Measurements from ENCODE around the gene REELD1.

The REELD1 gene

DNA sequence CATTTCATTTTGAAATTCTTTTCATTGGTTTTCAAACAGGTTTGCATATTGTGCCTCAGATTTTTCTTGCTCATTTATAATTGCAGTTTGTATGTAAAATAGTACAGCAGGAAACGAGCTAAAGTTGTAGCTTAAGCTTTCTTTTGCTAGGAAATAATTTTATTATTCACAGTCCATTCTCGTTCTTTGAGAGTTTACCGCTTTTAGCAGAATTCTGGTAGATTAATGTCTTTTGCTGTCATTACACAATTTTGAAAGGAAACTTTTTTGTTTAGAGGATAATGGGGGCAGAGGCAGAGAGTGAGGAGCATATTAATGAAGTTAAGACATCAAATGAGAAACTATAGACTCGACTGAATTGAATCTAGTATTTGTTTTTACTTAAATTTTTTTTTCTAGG, 28.3 kb upstream of the REELD1 start:
- TF ChIP-seq, protein P1, sequence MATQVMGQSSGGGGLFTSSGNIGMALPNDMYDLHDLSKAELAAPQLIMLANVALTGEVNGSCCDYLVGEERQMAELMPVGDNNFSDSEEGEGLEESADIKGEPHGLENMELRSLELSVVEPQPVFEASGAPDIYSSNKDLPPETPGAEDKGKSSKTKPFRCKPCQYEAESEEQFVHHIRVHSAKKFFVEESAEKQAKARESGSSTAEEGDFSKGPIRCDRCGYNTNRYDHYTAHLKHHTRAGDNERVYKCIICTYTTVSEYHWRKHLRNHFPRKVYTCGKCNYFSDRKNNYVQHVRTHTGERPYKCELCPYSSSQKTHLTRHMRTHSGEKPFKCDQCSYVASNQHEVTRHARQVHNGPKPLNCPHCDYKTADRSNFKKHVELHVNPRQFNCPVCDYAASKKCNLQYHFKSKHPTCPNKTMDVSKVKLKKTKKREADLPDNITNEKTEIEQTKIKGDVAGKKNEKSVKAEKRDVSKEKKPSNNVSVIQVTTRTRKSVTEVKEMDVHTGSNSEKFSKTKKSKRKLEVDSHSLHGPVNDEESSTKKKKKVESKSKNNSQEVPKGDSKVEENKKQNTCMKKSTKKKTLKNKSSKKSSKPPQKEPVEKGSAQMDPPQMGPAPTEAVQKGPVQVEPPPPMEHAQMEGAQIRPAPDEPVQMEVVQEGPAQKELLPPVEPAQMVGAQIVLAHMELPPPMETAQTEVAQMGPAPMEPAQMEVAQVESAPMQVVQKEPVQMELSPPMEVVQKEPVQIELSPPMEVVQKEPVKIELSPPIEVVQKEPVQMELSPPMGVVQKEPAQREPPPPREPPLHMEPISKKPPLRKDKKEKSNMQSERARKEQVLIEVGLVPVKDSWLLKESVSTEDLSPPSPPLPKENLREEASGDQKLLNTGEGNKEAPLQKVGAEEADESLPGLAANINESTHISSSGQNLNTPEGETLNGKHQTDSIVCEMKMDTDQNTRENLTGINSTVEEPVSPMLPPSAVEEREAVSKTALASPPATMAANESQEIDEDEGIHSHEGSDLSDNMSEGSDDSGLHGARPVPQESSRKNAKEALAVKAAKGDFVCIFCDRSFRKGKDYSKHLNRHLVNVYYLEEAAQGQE (IDR thresholded peaks at IDR 0.05; ENCODE audit: insufficient replicate concordance, low read depth) = no peak
- TF ChIP-seq, protein P2, sequence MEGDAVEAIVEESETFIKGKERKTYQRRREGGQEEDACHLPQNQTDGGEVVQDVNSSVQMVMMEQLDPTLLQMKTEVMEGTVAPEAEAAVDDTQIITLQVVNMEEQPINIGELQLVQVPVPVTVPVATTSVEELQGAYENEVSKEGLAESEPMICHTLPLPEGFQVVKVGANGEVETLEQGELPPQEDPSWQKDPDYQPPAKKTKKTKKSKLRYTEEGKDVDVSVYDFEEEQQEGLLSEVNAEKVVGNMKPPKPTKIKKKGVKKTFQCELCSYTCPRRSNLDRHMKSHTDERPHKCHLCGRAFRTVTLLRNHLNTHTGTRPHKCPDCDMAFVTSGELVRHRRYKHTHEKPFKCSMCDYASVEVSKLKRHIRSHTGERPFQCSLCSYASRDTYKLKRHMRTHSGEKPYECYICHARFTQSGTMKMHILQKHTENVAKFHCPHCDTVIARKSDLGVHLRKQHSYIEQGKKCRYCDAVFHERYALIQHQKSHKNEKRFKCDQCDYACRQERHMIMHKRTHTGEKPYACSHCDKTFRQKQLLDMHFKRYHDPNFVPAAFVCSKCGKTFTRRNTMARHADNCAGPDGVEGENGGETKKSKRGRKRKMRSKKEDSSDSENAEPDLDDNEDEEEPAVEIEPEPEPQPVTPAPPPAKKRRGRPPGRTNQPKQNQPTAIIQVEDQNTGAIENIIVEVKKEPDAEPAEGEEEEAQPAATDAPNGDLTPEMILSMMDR (IDR thresholded peaks at IDR 0.05; ENCODE audit: insufficient read depth, low read length) = no peak
- TF ChIP-seq POLR2AphosphoS5 (IDR thresholded peaks at IDR 0.05; ENCODE audit: low read depth) (no peak), SPI1 (IDR thresholded peaks at IDR 0.05; ENCODE audit: borderline replicate concordance, low read depth) (no peak), GABPA (IDR thresholded peaks at IDR 0.05; ENCODE audit: low read depth) (no peak)
- no peaks in the 10 kb centered on the region for H3K27me3 ChIP-seq (ENCODE audit: insufficient read depth, poor library complexity, severe bottlenecking)
- no peak overlapping the region for H3K27ac ChIP-seq (replicated peaks)
- no peak for DNase-seq (ENCODE audit: low read depth in 1 of 2, low spot score in 1 of 2)
- no peak overlapping the region for H3K4me3 ChIP-seq (replicated peaks; ENCODE audit: insufficient read depth, low read length)

DNA sequence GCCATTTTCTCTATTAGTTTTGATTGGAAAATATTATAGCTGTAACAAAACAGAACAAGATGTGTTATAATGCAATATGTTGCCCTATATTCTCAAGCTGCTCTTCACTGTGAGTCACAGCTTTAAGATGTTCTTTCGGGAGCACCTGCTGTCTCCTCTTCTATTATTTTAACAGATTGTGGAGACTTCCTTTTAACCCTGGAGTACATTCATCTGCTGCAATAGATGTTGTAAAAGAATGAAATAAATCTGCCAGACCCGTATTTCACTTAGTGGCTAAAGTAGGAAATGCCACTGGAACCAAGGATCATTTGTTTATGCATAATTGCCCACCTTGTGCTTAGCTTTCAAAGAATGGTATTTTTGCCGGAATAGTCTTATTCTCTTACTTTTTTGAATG, 27.7 kb upstream of the REELD1 start:
- no peak for DNase-seq (ENCODE audit: low read depth in 1 of 2, low spot score in 1 of 2)
- Histone ChIP-seq H3K27ac (replicated peaks) (no peak overlapping the region), H3K4me3 (replicated peaks; ENCODE audit: insufficient read depth, low read length) (no peak overlapping the region), H3K27me3 (ENCODE audit: insufficient read depth, poor library complexity, severe bottlenecking) (no peaks in the 10 kb centered on the region)
- TF ChIP-seq POLR2AphosphoS5 (IDR thresholded peaks at IDR 0.05; ENCODE audit: low read depth) (no peak), SPI1 (IDR thresholded peaks at IDR 0.05; ENCODE audit: borderline replicate concordance, low read depth) (no peak), GABPA (IDR thresholded peaks at IDR 0.05; ENCODE audit: low read depth) (no peak)
- TF ChIP-seq, protein P1 (IDR thresholded peaks at IDR 0.05; ENCODE audit: insufficient replicate concordance, low read depth) = no peak
- TF ChIP-seq, protein P2 (IDR thresholded peaks at IDR 0.05; ENCODE audit: insufficient read depth, low read length) = no peak

DNA sequence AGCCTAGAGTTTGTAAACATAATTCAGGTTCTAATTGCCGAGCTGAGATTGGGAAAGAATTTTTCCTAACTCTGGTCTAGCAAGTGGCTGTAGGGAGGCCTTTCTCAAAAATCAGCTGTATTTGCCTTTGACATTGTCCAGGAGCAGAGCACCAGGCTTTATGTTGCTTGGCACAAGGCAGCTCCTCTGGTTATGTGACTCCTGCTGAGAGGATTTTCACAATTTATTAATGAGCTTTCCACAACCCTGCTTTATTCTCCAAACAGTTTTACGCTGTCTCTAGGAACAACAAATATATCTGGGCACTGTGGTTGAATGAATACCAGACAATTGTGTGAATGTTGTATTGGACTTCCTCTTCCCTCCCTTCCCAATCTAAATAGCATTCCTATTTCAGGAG, 23.9 kb upstream of the REELD1 start:
- DNase-seq (ENCODE audit: low read depth in 1 of 2, low spot score in 1 of 2) = no peak
- no peak overlapping the region for H3K4me3 ChIP-seq (replicated peaks; ENCODE audit: insufficient read depth, low read length)
- TF ChIP-seq, protein P2 (IDR thresholded peaks at IDR 0.05; ENCODE audit: insufficient read depth, low read length) = no peak
- TF ChIP-seq, protein P1 (IDR thresholded peaks at IDR 0.05; ENCODE audit: insufficient replicate concordance, low read depth) = no peak
- no peak for TF ChIP-seq GABPA (IDR thresholded peaks at IDR 0.05; ENCODE audit: low read depth)
- no peak for TF ChIP-seq POLR2AphosphoS5 (IDR thresholded peaks at IDR 0.05; ENCODE audit: low read depth)
- no peak for TF ChIP-seq SPI1 (IDR thresholded peaks at IDR 0.05; ENCODE audit: borderline replicate concordance, low read depth)
- H3K27me3 ChIP-seq (ENCODE audit: insufficient read depth, poor library complexity, severe bottlenecking) = no peaks in the 10 kb centered on the region
- no peak overlapping the region for H3K27ac ChIP-seq (replicated peaks)
